ENCODE data around the gene VARS1. TPM values are rescaled to one million over a fixed set of nuclear protein-coding genes. Genes with fewer than 3 reads are reported as not detected.
"Not testable (repeated sequence)": the region's sequence is repeated elsewhere in the genome, so short reads cannot be mapped to it uniquely, and the experiment has no call there.

VARS1 gene
- polyA plus RNA-seq, 5 donors = 32.5 to 52.1 (median 38.9) TPM

GRCh38 chr6:31794866-31795615 lies 511 bp downstream of the VARS1 start:
- DNase-seq = no peak

- DNase-seq = no peak
These were observed 1.2 kb downstream of the VARS1 start for GRCh38 chr6:31794294-31794865.

GRCh38 chr6:31793927-31794245 lies 1.7 kb downstream of the VARS1 start:
- DNase-seq = not testable (repeated sequence)

- DNase-seq = no peak
These were observed 2.8 kb downstream of the VARS1 start for GRCh38 chr6:31792761-31793171.

GRCh38 chr6:31792090-31792374 lies 3.5 kb downstream of the VARS1 start:
- no peak for DNase-seq

GRCh38 chr6:31791324-31792089 lies 4.0 kb downstream of the VARS1 start:
- DNase-seq = peak in 1 of 2 donors; percentile 35

- DNase-seq = no peak
These were observed 10.1 kb downstream of the VARS1 start for GRCh38 chr6:31785475-31785874.

GRCh38 chr6:31784098-31784925 lies 11.2 kb downstream of the VARS1 start:
- DNase-seq = no peak

- no peak for DNase-seq
These were observed 13.3 kb downstream of the VARS1 start for GRCh38 chr6:31782126-31782855.

GRCh38 chr6:31781244-31782125 lies 14.1 kb downstream of the VARS1 start:
- DNase-seq = no peak

GRCh38 chr6:31780507-31781243 lies 14.9 kb downstream of the VARS1 start:
- no peak for DNase-seq

GRCh38 chr6:31779908-31780307 lies 15.6 kb downstream of the VARS1 start:
- no peak for DNase-seq

GRCh38 chr6:31778999-31779885 lies 16.3 kb downstream of the VARS1 start:
- DNase-seq = no peak

- DNase-seq = no peak
These were observed 17.4 kb downstream of the VARS1 start for GRCh38 chr6:31778193-31778592.

- DNase-seq = no peak
These were observed 17.9 kb downstream of the VARS1 start for GRCh38 chr6:31777667-31778050.

GRCh38 chr6:31776989-31777666 lies 18.4 kb downstream of the VARS1 start, which contains the start of gene VWA7:
VWA7 (minus strand) TSS chr6:31777328; CDS start chr6:31776779, 549 bp downstream.
- DNase-seq = peak; percentile 50 to 55

- peak in 1 of 2 donors; percentile 51 for DNase-seq
These were observed 19.0 kb downstream of the VARS1 start for GRCh38 chr6:31776485-31776988.

Data from right lung (tissue), 5 donors.